HG03565 (cell line): ENCODE results near the gene LRCH1.
A peak's percentile ranks its signal among the peaks of the same experiment; 100 is the strongest.

ENCODE experiments used
- ATAC-seq: cut with Tn5 transposase; IDR thresholded peaks from one replicate; pipeline ENCODE4 v1.9.1; 2021; ENCODE audit warnings: mild to moderate bottlenecking, moderate library complexity; ENCODE audit not compliant: unreplicated experiment

Gene LRCH1

DNA sequence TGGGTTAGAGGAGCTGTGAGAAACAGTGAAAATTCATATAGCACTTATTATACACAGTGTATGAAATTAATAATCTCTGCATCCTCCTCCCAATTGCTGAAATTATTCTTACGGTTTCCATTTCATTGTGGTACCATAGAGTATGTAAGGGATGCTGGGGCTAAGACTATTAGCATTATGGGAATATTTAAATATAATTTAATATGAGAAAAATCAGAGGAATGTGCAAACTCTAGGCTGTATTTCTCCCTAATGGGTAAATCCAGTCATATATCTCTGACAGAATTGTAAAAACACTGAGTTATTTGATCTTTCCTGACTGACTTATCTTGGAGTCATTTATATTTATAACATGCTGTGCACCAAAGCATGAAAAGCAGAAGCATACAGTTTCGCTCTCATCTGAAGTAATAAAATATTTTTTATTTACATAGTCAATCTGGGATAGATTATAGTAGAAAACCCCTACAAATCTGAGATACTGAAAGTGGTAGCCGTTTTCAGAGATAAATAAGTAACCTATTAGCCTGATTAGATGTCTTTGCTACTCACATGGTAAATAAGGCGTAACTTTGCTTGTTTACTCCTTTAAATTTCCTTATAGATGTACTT lies 34.9 kb downstream of the LRCH1 start:
- peak; percentile 42 for ATAC-seq

DNA sequence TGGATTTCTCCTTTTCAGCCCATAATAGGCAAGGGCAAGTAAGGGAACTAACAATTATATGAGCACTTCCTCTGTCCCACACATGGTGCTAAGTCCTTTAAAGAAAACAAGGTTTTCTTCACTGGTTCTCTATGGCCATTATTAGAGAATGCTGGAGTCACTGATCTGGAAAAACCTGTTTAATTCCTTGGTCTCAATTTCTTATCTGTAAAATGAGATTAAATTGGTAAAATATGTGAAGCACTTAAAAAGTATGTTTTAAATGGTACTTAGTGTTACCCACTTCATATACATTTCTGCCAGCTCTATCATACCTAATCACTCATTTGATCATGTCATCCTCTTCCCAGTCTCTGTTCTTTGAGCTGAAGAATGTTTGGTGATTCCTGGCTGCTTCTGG lies 39.4 kb downstream of the LRCH1 start:
- ATAC-seq, result no peak

DNA sequence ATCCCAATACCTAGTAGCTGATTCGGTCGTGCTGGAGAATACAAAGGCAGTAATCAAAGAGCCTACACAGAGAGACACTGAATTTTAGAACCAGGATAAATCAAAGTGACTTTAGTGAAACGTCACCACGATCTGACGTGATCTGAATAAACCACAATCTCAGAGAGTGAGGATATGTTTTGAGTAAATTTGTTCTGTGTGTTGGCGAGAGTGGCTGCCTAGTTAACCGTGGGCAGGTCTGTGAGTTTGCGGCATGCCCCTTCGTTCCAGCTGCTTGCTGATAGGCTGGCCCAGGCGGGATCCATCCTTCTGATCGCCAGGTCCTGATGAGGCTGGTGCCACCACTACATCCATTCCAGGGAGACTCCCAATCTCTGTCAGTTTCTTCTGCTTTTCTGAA lies 40.4 kb downstream of the LRCH1 start:
- peak; percentile 48 for ATAC-seq

DNA sequence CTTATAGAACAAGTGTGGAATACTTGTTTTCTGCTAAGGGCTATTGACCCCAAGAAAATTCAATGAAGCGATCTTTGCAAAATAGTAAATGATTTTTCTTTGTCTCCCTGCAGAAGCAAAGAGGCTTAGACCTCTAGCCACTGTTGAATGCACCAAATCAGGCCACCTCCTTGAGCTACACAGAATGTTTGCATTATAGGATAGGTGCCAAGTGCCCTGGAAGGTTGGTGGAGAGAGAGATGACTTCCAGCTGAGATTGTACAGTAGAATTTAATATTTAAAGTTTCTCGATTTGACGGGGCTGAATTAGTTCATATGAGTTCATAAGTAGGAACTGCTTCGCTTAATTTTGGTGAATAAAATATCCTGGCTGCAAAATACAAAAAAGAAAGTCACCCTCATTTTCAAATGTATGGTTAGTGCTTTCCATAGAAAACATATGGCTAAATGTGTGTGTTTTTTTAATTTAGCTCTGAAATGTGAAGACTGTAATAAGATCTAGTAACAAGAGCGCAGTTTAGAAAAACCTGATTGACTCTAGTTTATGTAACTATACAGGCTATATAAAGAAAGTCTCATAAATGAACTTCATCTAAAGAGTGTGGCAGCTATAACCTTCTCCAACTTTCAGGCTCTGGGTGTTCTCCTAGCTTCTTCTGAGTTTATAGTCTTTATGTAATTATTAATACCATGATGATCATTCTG lies 41.6 kb downstream of the LRCH1 start:
- ATAC-seq, result no peak

DNA sequence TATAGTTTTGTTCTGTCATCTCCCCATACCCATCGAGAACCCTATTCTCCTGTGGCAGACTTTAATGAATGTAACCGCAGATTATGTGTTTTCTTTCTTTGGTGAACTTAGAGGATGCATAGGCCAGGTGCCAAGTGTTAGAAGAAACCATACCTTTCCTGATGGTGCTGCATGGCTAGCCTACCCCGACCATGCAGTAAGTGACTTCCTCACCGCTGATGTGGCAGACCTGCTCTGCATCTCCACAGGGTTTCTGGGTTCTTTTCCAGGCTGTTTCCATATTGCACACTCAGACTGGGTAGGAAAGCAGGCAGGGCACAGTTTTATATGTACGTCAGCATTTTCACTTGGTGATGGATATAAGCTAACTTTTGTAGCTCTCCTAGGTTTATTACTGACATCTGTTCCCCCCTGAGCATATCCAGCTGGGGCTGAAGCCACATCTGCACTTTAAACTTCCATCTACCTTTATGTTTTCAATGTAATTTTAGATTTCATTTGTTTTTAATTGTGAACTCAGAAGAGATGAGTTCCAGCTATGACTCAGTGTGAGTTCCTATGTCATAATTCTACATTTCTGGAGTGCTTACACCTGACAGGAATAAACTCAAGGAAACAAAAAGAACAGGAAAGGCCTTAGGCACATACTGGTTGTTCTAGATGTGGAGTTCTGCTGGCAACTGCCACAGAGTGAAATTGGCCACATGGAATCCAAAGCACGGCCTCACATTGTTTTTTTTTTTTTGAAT lies 42.3 kb downstream of the LRCH1 start:
- no peak for ATAC-seq

DNA sequence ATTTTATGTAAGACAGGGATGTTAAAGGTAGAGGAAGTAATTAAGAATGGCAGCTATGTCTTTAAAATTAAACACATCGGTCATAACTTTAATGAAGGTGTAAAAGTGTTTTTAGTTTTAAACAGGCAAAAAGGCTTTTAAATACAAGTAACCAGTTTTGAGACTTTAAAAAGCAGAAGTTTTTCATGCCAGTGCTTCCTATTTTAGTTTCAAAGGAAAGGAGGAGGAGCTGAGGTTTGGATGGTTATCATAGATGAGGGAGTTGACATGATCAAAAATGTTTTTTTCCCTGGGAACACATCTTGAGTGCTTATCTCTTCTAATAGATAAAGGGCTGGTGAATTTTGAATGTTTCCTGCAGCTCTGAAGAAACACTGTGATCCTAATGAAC lies 42.9 kb downstream of the LRCH1 start:
- ATAC-seq, result no peak

DNA sequence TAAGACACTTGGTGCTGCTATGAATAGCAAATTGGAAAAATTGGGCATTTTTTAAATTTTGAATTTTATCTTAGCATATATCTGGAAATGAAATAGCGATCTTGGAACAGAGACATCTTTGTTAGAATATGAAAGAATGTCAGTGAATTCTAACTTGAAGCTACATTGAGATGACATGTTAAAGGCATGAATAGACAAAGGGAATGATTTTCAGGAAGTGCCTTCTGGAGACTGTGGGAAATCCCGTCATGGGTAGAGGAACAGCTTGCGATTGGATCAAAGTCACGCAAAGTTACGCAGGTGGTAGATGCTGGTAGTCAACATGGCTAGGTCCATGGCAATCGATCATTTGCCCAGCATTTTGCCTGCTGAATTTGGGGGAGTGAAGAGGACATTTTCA lies 43.5 kb downstream of the LRCH1 start:
- ATAC-seq, result no peak

DNA sequence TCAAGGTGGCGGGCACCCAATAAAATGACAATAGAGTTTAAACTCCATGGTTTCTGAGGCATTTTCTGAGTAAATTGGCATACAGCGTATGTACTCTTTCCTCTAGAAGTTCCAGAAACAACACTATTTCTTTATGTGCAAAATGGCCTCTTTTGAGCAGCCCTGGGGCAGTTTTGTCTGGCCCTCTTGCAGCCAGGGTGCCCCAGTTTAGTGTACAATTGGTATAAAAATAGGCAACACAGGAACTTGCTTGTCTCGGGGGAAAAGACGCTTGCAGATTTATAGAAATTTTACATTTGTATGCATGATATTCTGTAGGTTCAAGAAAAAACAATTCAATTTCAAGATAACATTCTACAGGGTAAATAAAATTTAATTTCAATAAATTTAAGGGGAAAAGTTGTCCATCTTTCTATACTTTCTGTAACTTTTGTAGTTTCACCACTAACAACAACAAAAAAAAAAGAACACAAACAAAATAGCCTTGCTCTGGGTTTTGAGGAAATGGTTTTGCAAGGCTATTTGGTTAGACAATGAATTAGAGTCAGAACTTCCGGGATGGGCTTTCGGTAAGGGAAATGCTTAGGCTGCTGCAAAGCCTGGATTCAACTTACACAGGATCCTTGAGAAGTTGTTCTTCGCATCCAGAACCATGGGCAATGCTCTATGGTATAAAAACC lies 45.3 kb downstream of the LRCH1 start:
- peak; percentile 33 for ATAC-seq

DNA sequence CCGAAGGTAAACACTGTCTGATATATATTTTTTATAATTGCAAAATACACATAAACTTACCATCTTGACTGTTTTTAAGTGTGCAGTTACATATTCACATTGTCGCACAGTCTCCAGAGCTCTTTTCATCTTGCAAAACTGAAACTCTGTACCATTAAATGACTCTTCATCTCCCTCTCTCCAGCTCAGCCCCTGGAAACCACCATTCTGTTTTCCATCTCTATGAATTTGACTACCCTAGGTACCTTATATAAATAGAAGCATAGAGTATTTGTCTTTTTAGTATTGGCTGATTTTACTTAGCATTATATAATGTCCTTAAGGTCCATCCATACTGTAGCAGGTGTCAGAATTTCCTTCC lies 45.8 kb downstream of the LRCH1 start:
- ATAC-seq, result peak; percentile 48

DNA sequence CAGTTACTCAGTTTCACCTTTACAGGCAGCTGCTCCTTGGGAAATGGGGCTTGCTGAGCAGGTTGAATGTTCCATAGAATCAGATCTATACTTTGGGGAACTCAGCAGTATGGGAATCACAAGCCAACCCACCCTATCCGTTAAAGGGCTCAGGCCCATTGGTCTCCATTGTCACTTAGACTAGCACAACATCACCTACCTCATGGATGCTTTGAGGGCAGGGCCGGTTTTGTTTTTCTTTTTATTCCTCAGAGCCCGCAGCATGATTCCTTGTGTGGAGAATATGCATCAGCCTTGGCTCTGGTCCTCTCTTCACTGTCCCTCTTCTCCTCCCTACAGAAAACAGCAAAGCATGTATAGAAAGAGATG lies 48.0 kb downstream of the LRCH1 start:
- no peak for ATAC-seq

DNA sequence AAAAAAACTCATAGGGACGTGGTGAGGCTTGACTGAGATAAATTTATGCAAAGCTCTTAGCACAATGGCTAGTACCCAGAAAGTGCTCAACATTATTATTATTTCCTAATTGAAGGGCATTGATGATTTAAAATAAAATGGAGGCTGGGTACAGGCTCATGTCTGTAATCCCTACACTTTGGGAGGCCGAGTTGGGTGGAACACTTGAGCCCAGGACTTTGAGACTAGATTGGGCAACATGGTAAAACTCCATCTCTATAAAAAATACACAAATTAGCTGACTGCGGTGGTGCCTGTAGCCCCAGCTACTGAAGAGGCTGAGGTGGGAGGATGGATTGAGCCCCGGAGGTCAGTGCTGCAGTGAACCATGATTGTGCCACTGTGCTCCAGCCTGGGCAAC lies 49.6 kb downstream of the LRCH1 start:
- ATAC-seq, result no peak

DNA sequence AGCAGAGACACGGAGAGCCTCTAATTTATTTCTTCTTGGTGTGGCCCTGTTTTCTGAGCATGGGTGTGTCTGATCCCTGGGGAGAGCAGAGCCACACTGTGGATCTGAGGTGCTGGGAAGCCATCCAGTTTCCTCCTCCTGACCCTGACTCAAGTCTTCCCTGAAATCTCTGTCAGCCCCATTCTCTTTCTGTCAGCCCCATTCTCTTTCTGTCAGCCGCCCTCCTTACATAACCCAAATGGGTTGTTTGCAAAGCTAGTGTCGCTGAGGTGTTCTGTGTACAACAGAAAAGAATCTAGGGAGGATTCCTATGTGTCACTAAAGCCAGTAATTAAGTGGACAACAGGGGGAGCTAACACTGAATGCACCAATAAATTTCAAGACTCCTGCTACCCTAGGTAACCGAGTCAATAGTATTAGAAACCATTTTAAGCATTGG lies 50.2 kb downstream of the LRCH1 start:
- ATAC-seq, result no peak

DNA sequence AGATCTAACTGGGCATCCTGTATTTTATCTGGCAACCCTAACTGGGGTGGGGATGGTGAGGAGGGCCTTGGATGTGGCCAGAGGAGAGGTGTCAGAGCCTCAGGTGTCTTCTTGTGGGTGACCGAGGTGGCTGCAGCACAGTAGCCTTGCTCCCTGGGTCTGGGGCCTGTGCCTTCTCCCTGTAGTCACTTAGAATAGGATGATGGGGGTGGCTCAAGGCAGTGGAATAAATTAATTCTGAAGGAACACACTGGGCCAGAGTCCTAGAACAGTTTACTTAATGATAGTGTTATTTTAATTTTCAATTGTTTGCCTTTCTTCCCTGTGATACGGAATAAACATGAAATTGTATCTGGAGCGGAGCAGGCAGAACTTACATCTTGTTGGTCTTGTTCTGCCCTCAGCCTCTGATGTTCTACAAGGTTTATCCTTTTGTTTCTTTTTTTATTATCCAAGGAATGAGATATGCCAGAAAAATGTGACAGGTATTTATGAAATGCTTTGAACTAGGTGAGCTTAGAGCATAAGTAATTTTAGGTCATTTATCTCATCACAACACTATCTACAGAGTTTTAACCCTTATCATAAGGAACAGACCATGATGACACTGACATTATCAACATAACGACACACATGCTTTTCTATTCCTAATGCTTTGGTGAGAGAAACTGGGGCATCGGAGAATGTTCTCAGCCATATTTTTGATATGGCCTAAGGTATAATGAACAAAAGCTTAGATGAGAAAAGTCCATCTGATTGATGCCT lies 51.4 kb downstream of the LRCH1 start:
- ATAC-seq, result no peak

DNA sequence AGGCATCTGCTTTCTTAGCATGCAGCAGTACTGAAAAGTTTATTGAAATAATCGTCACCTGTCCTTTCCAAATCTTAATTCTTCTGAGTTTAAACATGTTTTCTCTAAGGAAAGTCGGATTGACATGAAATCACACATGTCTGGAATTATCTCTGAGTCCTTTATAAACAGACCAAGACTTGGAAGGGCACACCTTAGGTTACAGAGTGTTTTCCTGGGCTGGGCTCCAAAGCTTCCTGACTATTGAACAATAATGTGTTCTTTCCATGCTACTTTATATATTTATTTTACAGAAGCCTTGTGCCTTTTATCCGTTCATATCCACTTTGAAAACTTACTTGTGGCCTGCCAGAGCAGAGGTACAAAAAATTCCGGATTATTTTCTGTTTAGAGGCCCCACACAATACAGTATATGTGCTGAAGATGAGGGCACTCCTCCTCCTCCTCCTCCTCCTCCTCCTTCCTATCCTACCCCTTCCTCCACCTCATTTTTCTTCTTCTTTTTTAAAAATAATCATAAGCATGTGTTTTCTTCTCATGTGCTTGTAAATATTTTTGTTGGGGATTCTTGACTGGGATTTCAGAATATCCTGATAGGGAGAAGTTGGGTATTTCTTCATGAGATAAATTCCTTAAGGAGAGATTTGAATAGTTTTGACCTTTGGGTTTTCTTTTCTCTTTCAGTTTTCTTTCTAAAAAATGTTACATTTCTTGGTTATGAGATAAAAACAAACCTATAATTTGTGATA lies 52.3 kb downstream of the LRCH1 start:
- no peak for ATAC-seq

DNA sequence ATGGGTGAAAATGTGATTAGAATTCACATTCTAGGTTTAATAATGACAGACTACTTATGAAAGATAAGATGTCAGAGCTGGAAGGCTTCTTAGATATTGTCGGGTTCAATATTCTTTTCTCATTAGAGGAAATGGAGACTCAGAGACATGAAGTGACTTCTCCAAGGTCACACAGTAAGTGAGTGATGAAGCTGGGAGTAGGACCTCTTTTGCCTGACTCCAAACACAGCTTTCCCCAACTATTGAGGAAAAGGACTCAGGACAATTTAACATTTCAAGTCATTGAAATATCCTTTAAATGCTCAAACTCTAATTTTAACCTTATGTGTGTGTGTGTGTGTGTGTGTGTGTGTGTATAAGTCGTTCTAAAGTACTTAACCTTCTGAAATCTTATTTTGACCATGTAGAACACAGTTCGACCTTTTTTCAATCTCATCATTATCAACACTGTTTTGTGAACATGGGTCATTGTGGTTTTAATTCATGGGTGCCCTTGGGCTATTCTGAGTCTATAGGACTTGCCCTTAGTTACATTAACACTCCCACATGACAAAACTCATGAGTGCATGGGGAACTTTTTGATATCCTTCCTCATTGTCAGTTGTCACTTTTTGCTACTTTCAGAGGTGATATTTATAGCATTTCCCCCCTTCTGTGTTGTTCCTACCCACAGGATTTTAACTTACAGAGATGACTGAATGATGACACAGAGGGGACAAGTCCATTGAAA lies 53.0 kb downstream of the LRCH1 start:
- peak; percentile 57 for ATAC-seq

DNA sequence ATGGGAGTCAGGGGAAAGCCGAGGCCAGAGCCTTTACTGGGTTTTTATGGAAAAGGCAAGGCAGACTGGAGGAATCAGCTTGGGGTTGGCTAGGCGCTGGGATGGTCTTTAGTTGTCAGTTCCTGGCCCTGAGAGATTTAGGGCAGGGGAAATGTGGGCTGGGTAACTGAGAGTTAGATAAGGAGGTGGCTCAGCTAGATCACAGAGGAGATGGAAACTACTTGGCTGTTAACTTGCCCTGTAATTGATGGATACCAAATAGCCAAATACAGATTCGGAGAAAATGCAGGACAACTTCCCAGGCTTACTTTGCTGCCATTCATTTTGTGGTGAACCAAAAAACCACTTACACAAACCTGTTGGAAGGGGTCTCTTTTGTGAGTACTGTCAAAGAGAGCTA lies 54.0 kb downstream of the LRCH1 start:
- no peak for ATAC-seq

DNA sequence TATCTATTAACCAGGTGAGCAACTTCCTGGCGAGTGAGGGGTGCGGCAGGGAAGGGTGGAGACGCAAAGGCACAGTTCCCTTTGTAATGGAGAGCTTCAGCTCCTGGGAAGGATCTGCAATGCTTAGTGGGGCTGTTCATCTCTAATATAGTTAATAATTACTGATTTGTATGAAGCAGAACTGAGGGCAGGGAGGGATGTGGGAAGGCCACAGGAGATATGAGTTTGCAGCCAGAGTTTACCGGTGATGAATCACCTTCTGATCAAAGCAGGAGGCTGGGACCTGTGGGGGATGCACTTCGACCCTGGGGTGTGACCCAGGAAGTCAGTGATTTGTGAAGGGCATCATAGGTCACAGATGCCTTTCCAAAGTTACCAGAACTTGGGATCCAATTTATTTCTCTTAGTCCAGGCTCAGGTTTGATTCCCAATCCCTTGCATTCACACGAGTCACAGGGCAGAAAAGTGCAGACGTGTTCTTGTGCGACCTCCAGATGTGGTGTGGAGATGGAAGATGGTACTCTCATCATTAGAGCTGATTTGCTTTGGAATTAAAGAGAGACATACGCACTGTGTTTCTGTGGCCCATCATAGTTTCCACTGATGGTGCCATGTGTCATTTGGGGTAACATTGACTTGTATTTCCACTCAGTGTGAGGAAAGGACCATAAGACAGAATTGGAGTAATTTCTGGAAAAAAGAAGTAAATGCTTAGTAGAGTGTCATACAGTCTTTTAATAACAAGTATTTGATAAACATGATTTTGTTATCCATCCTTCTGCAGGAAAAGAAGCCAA lies 55.0 kb downstream of the LRCH1 start:
- no peak for ATAC-seq

DNA sequence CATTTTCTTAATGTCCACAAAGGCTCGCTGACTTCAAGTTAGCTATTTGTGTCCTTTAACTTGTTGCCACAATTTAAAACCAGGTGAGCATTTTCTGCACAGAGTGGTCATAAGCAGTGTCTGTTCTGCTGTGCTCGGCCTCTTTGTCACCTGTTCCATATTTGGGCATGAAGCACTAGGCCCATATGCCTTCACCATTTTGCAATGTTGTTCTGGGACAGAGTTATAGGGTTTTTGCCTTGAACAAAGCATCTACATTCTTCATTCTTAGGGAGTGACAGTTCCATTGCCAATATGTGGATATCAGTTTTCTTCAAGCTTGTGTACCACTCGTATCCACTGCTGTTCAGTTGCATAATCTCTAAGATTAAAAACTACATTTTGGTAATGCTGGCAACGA lies 56.1 kb downstream of the LRCH1 start:
- ATAC-seq, result no peak

DNA sequence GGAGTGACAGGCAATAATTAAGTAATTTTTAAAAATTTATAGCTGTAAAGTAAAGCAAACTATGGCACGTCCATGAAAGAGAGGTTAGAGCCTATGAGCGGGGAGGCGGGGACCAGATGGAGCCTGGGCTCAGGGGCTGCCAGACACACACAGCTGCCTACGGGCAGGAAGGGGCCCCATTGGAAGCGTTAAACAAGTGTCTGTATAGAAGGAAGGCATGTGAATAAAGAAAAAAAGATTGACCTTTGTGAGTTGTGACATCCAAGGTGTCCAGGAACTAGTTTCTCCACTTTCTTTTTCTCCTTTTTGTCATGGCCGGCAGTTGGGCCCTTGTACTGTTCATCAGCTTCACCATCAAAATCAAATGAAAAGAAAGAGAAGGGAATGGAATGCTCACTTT lies 56.8 kb downstream of the LRCH1 start:
- no peak for ATAC-seq
